Suprapubic skin (tissue), 4 donors: ENCODE measurements around the gene COX8A. TPM values are rescaled to one million over a fixed set of nuclear protein-coding genes. Genes with fewer than 3 reads are reported as not detected.
"Not testable (repeated sequence)": the region's sequence is repeated elsewhere in the genome, so short reads cannot be mapped to it uniquely, and the experiment has no call there.

Experiments
- DNase-seq, 2 donors: peaks; one replicate each; pipeline ENCODE4 v3.0.0-alpha.2; 2019; ENCODE audit warnings: low spot score in 2 of 2
- H3K27ac ChIP-seq: fragments of 200-600 bp; sonication (generic); one replicate; pipeline ENCODE4 v1.5.1; 2019
- H3K27me3 ChIP-seq: fragments of 200-600 bp; sonication (generic); one replicate; pipeline ENCODE4 v1.5.1; 2019
- H3K36me3 ChIP-seq: fragments of 200-600 bp; sonication (generic); one replicate; pipeline ENCODE4 v1.5.1; 2019
- H3K4me1 ChIP-seq: fragments of 200-600 bp; sonication (generic); one replicate; pipeline ENCODE4 v1.5.1; 2019
- H3K4me3 ChIP-seq: fragments of 200-600 bp; sonication (generic); one replicate; pipeline ENCODE4 v1.5.1; 2019; ENCODE audit warnings: mild to moderate bottlenecking
- H3K9me3 ChIP-seq: fragments of 200-600 bp; sonication (generic); one replicate; pipeline ENCODE4 v1.5.1; 2019
- EP300 ChIP-seq: sonication (generic); formaldehyde crosslinking; IDR thresholded peaks from one replicate; pipeline ENCODE4 v1.6.1; 2017; ENCODE audit warnings: antibody characterized with exemption
- POLR2A ChIP-seq, 2 donors: fragments of 450-650 bp; IDR thresholded peaks; one replicate each; pipeline ENCODE4 v1.6.1; 2017; ENCODE audit warnings: antibody characterized with exemption in 2 of 2, mild to moderate bottlenecking in 2 of 2, moderate library complexity in 2 of 2
- POLR2AphosphoS5 ChIP-seq, 3 donors: sonication (generic); formaldehyde crosslinking; IDR thresholded peaks; one replicate each; pipeline ENCODE4 v1.6.1; 2017; ENCODE audit warnings: antibody characterized with exemption in 3 of 3
- WGBS: methylation state at CpG from one replicate; pipeline ENCODE4 v1.1.5; 2018; 5-methylcytosine and 5-hydroxymethylcytosine counted together
- total RNA-seq, 4 donors: library from RNA; depleted of rRNA; stranded (reverse); fragments of >200 nt; gene quantifications; one replicate each; pipeline ENCODE4 v1.1.0, GENCODE V29; 2016
- TF ChIP-seq, protein P1 (sequence below), 2 donors: fragments of 200-600 bp in 1 of 2; fragments of 450-650 bp in 1 of 2; sonication (generic) in 1 of 2; IDR thresholded peaks; one replicate each; pipeline ENCODE4 v1.5.1; 2016 to 2019; ENCODE audit warnings: antibody characterized with exemption in 2 of 2, mild to moderate bottlenecking in 1 of 2, moderate library complexity in 1 of 2

Gene COX8A
- total RNA-seq, 4 donors from 2014 or later, result 352 to 718 (median 708) TPM

- Histone ChIP-seq H3K9me3 (no peaks in the 10 kb centered on the region), H3K4me3 (no peak overlapping the region), H3K27me3 (no peaks in the 10 kb centered on the region), H3K4me1 (peaks cover 12% of the 10 kb centered on the region), H3K27ac (no peak overlapping the region), H3K36me3 (no peaks in the 10 kb centered on the region)
- WGBS, result 70% methylated on average over 5 of the region's 5 CpGs
- TF ChIP-seq EP300 (no peak), POLR2AphosphoS5 (IDR thresholded peaks at IDR 0.05) (no peak), POLR2A (IDR thresholded peaks at IDR 0.05) (no peak)
- TF ChIP-seq, protein P1, sequence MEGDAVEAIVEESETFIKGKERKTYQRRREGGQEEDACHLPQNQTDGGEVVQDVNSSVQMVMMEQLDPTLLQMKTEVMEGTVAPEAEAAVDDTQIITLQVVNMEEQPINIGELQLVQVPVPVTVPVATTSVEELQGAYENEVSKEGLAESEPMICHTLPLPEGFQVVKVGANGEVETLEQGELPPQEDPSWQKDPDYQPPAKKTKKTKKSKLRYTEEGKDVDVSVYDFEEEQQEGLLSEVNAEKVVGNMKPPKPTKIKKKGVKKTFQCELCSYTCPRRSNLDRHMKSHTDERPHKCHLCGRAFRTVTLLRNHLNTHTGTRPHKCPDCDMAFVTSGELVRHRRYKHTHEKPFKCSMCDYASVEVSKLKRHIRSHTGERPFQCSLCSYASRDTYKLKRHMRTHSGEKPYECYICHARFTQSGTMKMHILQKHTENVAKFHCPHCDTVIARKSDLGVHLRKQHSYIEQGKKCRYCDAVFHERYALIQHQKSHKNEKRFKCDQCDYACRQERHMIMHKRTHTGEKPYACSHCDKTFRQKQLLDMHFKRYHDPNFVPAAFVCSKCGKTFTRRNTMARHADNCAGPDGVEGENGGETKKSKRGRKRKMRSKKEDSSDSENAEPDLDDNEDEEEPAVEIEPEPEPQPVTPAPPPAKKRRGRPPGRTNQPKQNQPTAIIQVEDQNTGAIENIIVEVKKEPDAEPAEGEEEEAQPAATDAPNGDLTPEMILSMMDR (IDR thresholded peaks at IDR 0.05), result no peak
- DNase-seq, result no peak
These were observed 3.5 kb upstream of the COX8A start for GRCh38 chr11:63970902-63971301.

DNA sequence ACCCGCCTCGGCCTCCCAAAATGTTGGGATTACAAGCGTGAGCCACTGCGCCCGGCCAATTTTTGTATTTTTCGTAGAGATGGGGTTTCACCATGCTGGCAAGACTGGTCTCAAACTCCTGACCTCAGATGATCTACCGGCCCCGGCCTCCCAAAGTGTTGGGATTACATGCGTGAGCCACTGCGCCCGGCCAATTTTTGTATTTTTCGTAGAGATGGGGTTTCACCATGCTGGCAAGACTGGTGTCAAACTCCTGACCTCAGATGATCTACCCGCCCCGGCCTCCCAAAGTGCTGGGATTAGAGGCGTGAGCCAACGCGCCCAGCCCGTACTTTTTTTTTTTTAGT, 535 bp upstream of the COX8A start:
- DNase-seq, H3K9me3 ChIP-seq, H3K27ac ChIP-seq, H3K27me3 ChIP-seq, H3K36me3 ChIP-seq: not testable (repeated sequence)
- Histone ChIP-seq H3K4me1 (peaks cover 36% of the 10 kb centered on the region), H3K4me3 (peak overlapping the region; percentile 91)
- 66% methylated on average over 18 of the region's 18 CpGs for WGBS

DNA sequence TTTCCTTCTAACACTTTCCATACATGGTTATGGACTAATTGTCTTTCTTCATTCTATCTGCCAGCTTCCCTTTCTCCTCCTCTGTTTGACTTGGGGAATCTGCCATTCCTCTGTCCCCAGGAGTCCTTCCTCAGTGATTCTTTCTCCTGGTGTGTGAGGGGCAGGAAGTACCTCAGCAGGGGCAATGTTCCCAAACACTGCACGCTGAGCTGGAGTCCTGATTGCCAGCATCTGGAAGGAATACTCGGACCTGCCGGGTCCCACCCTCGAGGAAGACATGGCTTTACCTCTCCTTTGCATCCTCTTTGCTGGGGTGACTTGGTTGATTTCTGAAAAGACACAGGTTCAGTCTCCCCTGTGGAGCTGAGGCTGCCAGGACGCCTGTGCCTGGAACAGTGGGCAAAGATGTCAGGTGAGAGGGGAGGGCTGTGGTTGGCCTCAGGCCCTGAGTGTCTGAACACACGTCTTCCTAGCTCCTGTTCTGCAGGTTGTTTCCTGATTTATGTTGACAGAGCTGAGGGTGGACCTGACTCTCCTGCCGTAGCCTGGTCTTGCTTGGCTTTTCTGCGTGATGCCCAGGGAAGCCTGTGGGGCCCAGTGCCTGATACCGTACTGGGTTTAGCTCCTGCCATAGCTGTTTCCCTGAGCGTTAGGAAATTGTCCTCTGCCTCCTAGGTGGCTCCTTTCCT, 4.3 kb downstream of the COX8A start:
- Histone ChIP-seq H3K4me1 (peaks cover 39% of the 10 kb centered on the region), H3K9me3 (no peaks in the 10 kb centered on the region), H3K4me3 (no peak overlapping the region), H3K36me3 (peaks cover 6% of the 10 kb centered on the region), H3K27ac (no peak overlapping the region), H3K27me3 (no peaks in the 10 kb centered on the region)
- 60% methylated on average over 9 of the region's 10 CpGs for WGBS
- DNase-seq, result no peak
- TF ChIP-seq, protein P1 (IDR thresholded peaks at IDR 0.05), result no peak
- TF ChIP-seq POLR2AphosphoS5 (IDR thresholded peaks at IDR 0.05), result no peak
- TF ChIP-seq POLR2A (IDR thresholded peaks at IDR 0.05), result no peak
- TF ChIP-seq EP300, result no peak

DNA sequence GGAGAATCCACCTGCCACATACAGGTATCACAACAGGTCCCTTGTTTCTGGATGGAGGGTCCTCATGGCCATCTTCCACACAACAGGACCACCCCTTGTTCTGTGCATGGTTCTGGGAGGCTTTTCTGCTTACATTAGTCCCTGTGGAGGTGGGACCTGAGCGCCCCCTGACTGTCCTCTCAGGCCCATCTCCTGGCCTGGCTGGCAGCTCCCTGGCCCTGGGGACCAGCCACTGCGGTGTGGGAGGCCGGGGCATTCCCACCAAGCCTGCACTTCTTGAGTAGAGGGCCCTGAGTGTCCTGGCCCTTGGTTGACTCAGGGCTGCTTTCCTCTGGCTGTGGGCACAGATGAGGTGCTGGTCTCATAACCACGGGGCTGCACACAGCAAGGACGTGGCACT, 5.0 kb downstream of the COX8A start:
- no peak for DNase-seq
- no peaks in the 10 kb centered on the region for H3K9me3 ChIP-seq
- TF ChIP-seq POLR2AphosphoS5 (IDR thresholded peaks at IDR 0.05) (no peak), POLR2A (IDR thresholded peaks at IDR 0.05) (no peak)
- TF ChIP-seq, protein P1 (IDR thresholded peaks at IDR 0.05), result no peak
- 94% methylated on average over 4 of the region's 5 CpGs for WGBS
- H3K4me3 ChIP-seq, result no peak overlapping the region
- no peak overlapping the region for H3K27ac ChIP-seq
- H3K36me3 ChIP-seq, result peaks cover 6% of the 10 kb centered on the region
- peaks cover 35% of the 10 kb centered on the region for H3K4me1 ChIP-seq
- H3K27me3 ChIP-seq, result no peaks in the 10 kb centered on the region

DNA sequence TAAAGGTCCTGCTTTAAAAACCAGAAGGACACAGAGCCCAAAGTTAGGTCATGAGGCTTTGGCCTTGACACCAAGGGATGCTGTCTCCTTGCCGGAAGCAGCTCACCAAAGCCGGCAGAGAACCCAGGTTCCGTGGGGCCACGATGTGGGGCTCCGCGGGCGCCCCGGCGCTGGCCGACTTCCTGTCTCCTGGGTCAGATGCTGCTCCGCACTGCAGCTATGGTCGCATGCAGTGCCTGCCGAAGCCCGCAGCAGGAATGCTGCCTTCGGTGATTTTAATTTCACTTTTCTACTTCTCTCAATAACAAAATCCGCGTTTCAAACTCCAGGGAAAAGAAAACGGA, 11.4 kb downstream of the COX8A start:
- H3K4me3 ChIP-seq, result peak overlapping the region; percentile 100
- H3K36me3 ChIP-seq, result peaks cover 18% of the 10 kb centered on the region
- no peaks in the 10 kb centered on the region for H3K9me3 ChIP-seq
- DNase-seq, result no peak
- no peaks in the 10 kb centered on the region for H3K27me3 ChIP-seq
- TF ChIP-seq POLR2A (IDR thresholded peaks at IDR 0.05) (no peak), POLR2AphosphoS5 (IDR thresholded peaks at IDR 0.05) (no peak), EP300 (no peak)
- TF ChIP-seq, protein P1 (IDR thresholded peaks at IDR 0.05), result no peak
- WGBS, result under 1% methylated on average over 18 of the region's 18 CpGs
- H3K27ac ChIP-seq, result peak overlapping the region; percentile 94
- H3K4me1 ChIP-seq, result peaks cover 28% of the 10 kb centered on the region
